OCI-LY3 (cell line): ENCODE data around the gene IGHMBP2.

ENCODE experiments used
- CTCF ChIP-seq: fragments of 200-600, 300-600 bp; sonication (generic); IDR thresholded peaks from 2 replicates; pipeline ENCODE4 v1.5.1; 2014; ENCODE audit warnings: antibody characterized with exemption, low read length, low read depth
- EZH2phosphoT487 ChIP-seq: fragments of 200-600 bp; shearing (Covaris generic); IDR thresholded peaks from 2 replicates; pipeline ENCODE4 v1.6.1; 2018; ENCODE audit warnings: antibody characterized with exemption, mixed run types, low read depth

- TF ChIP-seq CTCF (no peak), EZH2phosphoT487 (no peak)
Observed at GRCh38 chr11:68939583-68940555, 36.2 kb downstream of the IGHMBP2 start.
